ENCODE results near the gene EEF1AKMT3.

Gene EEF1AKMT3

GRCh38 chr12:57732270-57732669, 40.1 kb upstream of the EEF1AKMT3 start:
- Histone ChIP-seq H3K36me3 (ENCODE audit: control insufficient read depth, insufficient read depth, low read length) (no peaks in the 10 kb centered on the region), H3K27ac (no peak overlapping the region), H3K4me2 (ENCODE audit: low read length) (no peak overlapping the region), H2AFZ (no peak overlapping the region), H3K9me3 (ENCODE audit: control insufficient read depth, low read length) (no peaks in the 10 kb centered on the region), H3K4me1 (peaks cover 18% of the 10 kb centered on the region), H3K4me3 (ENCODE audit: low read depth, low read length) (no peak overlapping the region), H3K79me2 (no peaks in the 10 kb centered on the region), H3K9ac (no peak overlapping the region), H3K27me3 (ENCODE audit: control insufficient read depth, insufficient read depth, low read length) (no peaks in the 10 kb centered on the region)
- TF ChIP-seq CTCF (IDR thresholded peaks at IDR 0.05): no peak

GRCh38 chr12:57732726-57733593, 39.5 kb upstream of the EEF1AKMT3 start:
- Histone ChIP-seq H3K27ac (no peak overlapping the region), H3K27me3 (ENCODE audit: control insufficient read depth, insufficient read depth, low read length) (no peaks in the 10 kb centered on the region)

GRCh38 chr12:57733928-57734327, 38.5 kb upstream of the EEF1AKMT3 start:
- no peak overlapping the region for H3K9ac ChIP-seq
- no peaks in the 10 kb centered on the region for H3K79me2 ChIP-seq
- H3K4me2 ChIP-seq (ENCODE audit: low read length): no peak overlapping the region
- H2AFZ ChIP-seq: no peak overlapping the region
- peaks cover 14% of the 10 kb centered on the region for H3K4me1 ChIP-seq
- no peaks in the 10 kb centered on the region for H3K36me3 ChIP-seq (ENCODE audit: control insufficient read depth, insufficient read depth, low read length)
- H3K9me3 ChIP-seq (ENCODE audit: control insufficient read depth, low read length): no peaks in the 10 kb centered on the region
- H3K27me3 ChIP-seq (ENCODE audit: control insufficient read depth, insufficient read depth, low read length): no peaks in the 10 kb centered on the region
- no peak overlapping the region for H3K4me3 ChIP-seq (ENCODE audit: low read depth, low read length)
- TF ChIP-seq CTCF (IDR thresholded peaks at IDR 0.05): no peak
- H3K27ac ChIP-seq: no peak overlapping the region

More at GRCh38 chr12:57732726-57733593, 39.5 kb upstream of the EEF1AKMT3 start:
- H3K9me3 ChIP-seq (ENCODE audit: control insufficient read depth, low read length): no peaks in the 10 kb centered on the region
- TF ChIP-seq CTCF (IDR thresholded peaks at IDR 0.05): no peak
- H3K79me2 ChIP-seq: no peaks in the 10 kb centered on the region
- H3K4me3 ChIP-seq (ENCODE audit: low read depth, low read length): no peak overlapping the region
- H3K9ac ChIP-seq: no peak overlapping the region
- no peaks in the 10 kb centered on the region for H3K36me3 ChIP-seq (ENCODE audit: control insufficient read depth, insufficient read depth, low read length)
- H3K4me2 ChIP-seq (ENCODE audit: low read length): no peak overlapping the region
- peaks cover 19% of the 10 kb centered on the region for H3K4me1 ChIP-seq
- no peak overlapping the region for H2AFZ ChIP-seq

GRCh38 chr12:57734591-57734990, 37.8 kb upstream of the EEF1AKMT3 start:
- H3K79me2 ChIP-seq: no peaks in the 10 kb centered on the region
- no peak overlapping the region for H2AFZ ChIP-seq
- H3K9ac ChIP-seq: no peak overlapping the region
- no peak overlapping the region for H3K4me3 ChIP-seq (ENCODE audit: low read depth, low read length)
- H3K27me3 ChIP-seq (ENCODE audit: control insufficient read depth, insufficient read depth, low read length): no peaks in the 10 kb centered on the region
- no peaks in the 10 kb centered on the region for H3K9me3 ChIP-seq (ENCODE audit: control insufficient read depth, low read length)
- no peak overlapping the region for H3K4me2 ChIP-seq (ENCODE audit: low read length)
- H3K4me1 ChIP-seq: peaks cover 14% of the 10 kb centered on the region
- no peaks in the 10 kb centered on the region for H3K36me3 ChIP-seq (ENCODE audit: control insufficient read depth, insufficient read depth, low read length)
- no peak overlapping the region for H3K27ac ChIP-seq
- no peak for TF ChIP-seq CTCF (IDR thresholded peaks at IDR 0.05)

Measured in parathyroid adenoma (tissue), 2 donors.